ENCODE data around the gene RPS6KA1. TPM values are rescaled to one million over a fixed set of nuclear protein-coding genes. Genes with fewer than 3 reads are reported as not detected.

The RPS6KA1 gene
- total RNA-seq, 1 experiment from 2014 or later: 26.9 TPM

DNA sequence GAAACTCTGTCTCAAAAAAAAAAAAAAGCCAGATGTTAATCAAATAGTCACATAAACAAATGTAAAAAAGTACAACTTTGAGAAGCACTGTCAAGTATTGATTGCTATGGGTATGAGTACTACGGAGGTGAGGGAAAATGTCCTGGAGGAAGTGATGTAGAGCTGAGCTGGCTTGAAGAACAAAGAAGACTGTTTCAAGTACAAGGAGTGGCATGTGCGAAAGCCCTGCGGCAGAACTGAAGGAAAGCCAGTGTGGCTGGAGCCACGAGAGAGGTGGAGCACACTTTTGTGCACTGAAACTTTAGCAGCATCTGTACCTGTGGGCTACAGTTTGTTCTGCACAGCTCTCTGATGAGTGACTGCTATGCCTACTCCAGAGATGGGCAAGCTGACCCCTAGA lies 5.4 kb upstream of the RPS6KA1 start:
- Histone ChIP-seq H3K9me3 (no peaks in the 10 kb centered on the region), H3K36me3 (ENCODE audit: control insufficient read depth, insufficient read depth, low read length) (no peaks in the 10 kb centered on the region), H3K27me3 (replicated peaks; ENCODE audit: control insufficient read depth, insufficient read depth, low read length) (no peaks in the 10 kb centered on the region), H3K4me1 (no peaks in the 10 kb centered on the region), H3K4me3 (ENCODE audit: low read depth, low read length) (no peak overlapping the region)
- BruUV-seq (replicated peaks): no TSS peak
- H3K9me3 Mint-ChIP-seq (ENCODE audit: unreplicated experiment): no peaks in the 10 kb centered on the region
- ChIA-PET POLR2A (no interaction called here), CTCF (interaction anchor here (0.6 to 0.7 kb wide), 2 partner anchors 132 to 239 kb away, joined by 4 to 8 read pairs; no protein-coding TSS in a partner anchor)
- H3K4me1 Mint-ChIP-seq (ENCODE audit: low read depth, unreplicated experiment): no peaks in the 10 kb centered on the region
- H3K4me3 Mint-ChIP-seq (ENCODE audit: unreplicated experiment): no peak overlapping the region
- no peaks in the 10 kb centered on the region for H3K27me3 Mint-ChIP-seq (ENCODE audit: insufficient read depth, unreplicated experiment)
- no peak for DNase-seq
- H3K36me3 Mint-ChIP-seq (ENCODE audit: insufficient read depth, unreplicated experiment): no peaks in the 10 kb centered on the region
- TF ChIP-seq, protein P1, sequence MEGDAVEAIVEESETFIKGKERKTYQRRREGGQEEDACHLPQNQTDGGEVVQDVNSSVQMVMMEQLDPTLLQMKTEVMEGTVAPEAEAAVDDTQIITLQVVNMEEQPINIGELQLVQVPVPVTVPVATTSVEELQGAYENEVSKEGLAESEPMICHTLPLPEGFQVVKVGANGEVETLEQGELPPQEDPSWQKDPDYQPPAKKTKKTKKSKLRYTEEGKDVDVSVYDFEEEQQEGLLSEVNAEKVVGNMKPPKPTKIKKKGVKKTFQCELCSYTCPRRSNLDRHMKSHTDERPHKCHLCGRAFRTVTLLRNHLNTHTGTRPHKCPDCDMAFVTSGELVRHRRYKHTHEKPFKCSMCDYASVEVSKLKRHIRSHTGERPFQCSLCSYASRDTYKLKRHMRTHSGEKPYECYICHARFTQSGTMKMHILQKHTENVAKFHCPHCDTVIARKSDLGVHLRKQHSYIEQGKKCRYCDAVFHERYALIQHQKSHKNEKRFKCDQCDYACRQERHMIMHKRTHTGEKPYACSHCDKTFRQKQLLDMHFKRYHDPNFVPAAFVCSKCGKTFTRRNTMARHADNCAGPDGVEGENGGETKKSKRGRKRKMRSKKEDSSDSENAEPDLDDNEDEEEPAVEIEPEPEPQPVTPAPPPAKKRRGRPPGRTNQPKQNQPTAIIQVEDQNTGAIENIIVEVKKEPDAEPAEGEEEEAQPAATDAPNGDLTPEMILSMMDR (IDR thresholded peaks at IDR 0.05; ENCODE audit: insufficient read depth in 1 of 2, low read depth in 1 of 2, low read length in 1 of 2, severe bottlenecking in 1 of 2, unreplicated experiment in 1 of 2): no peak
- intact Hi-C loops (cut with micrococcal nuclease; ENCODE audit: unreplicated experiment): no loop called here
- no peak overlapping the region for H3K27ac Mint-ChIP-seq (ENCODE audit: unreplicated experiment)

DNA sequence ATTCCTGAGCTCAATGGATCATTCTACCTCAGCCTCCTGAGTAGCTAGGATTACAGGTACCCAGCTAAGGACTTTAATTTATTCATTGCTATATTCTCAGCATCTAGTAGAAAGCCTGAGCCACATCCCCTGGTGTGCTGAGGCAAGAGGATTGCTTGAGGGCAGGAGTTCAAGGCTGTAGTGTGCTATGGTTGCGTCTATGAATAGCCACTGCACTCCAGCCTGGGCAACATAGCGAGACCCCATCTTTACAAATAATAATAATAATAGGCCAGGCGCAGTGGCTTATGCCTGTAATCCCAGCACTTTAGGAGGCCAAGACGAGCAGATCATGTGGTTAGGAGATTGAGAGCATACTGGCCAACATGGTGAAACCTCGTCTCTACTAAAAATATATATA lies 3.3 kb upstream of the RPS6KA1 start:
- intact Hi-C loops (cut with micrococcal nuclease; ENCODE audit: unreplicated experiment): no loop called here
- H3K4me3 Mint-ChIP-seq (ENCODE audit: unreplicated experiment): no peak overlapping the region

DNA sequence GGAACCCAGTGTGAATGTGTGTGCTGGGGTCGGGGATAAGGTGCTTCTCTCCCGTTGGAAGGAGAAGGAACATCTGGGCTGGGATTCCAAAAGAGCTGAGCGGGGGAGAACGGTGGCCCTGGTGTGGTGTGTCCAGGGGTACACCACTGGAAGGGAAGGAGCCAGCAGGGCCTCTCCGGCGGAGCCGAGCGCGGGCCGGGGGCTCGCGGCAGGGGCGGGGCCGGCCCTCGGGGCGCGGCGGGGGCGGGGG lies 231 bp upstream of the RPS6KA1 start:
- no TSS peak for BruUV-seq (replicated peaks)
- Mint-ChIP-seq H3K4me3 (ENCODE audit: unreplicated experiment) (peak overlapping the region; percentile 90), H3K36me3 (ENCODE audit: insufficient read depth, unreplicated experiment) (no peaks in the 10 kb centered on the region), H3K27ac (ENCODE audit: unreplicated experiment) (peak overlapping the region; percentile 87), H3K27me3 (ENCODE audit: insufficient read depth, unreplicated experiment) (no peaks in the 10 kb centered on the region), H3K9me3 (ENCODE audit: unreplicated experiment) (no peaks in the 10 kb centered on the region), H3K4me1 (ENCODE audit: low read depth, unreplicated experiment) (no peaks in the 10 kb centered on the region)
- Histone ChIP-seq H3K36me3 (ENCODE audit: control insufficient read depth, insufficient read depth, low read length) (no peaks in the 10 kb centered on the region), H3K4me3 (ENCODE audit: low read depth, low read length) (peak overlapping the region; percentile 32), H3K9me3 (no peaks in the 10 kb centered on the region), H3K27me3 (replicated peaks; ENCODE audit: control insufficient read depth, insufficient read depth, low read length) (no peaks in the 10 kb centered on the region), H3K4me1 (peaks cover 18% of the 10 kb centered on the region)
- POLR2A ChIA-PET: interaction anchor here (0.6 to 1.0 kb wide), 2 partner anchors 48 to 163 kb away, joined by 3 to 6 read pairs; no protein-coding TSS in a partner anchor
- CTCF ChIA-PET: interaction anchor here (0.6 to 1.7 kb wide), 4 partner anchors 9 to 336 kb away, joined by 3 to 15 read pairs (median 6); no protein-coding TSS in a partner anchor
- intact Hi-C loops (cut with micrococcal nuclease; ENCODE audit: unreplicated experiment): no loop called here
- DNase-seq: no peak
- TF ChIP-seq, protein P1 (IDR thresholded peaks at IDR 0.05; ENCODE audit: insufficient read depth in 1 of 2, low read depth in 1 of 2, low read length in 1 of 2, severe bottlenecking in 1 of 2, unreplicated experiment in 1 of 2): no peak

More for the DNA sequence above, 3.3 kb upstream of the RPS6KA1 start:
- BruUV-seq (replicated peaks): no TSS peak
- Mint-ChIP-seq H3K27me3 (ENCODE audit: insufficient read depth, unreplicated experiment) (no peaks in the 10 kb centered on the region), H3K9me3 (ENCODE audit: unreplicated experiment) (no peaks in the 10 kb centered on the region), H3K36me3 (ENCODE audit: insufficient read depth, unreplicated experiment) (no peaks in the 10 kb centered on the region), H3K27ac (ENCODE audit: unreplicated experiment) (no peak overlapping the region), H3K4me1 (ENCODE audit: low read depth, unreplicated experiment) (no peaks in the 10 kb centered on the region)
- no peak for DNase-seq
- H3K9me3 ChIP-seq: no peaks in the 10 kb centered on the region
- H3K4me1 ChIP-seq: peaks cover 10% of the 10 kb centered on the region; the same call in 1 of the 2 replicates
- ChIA-PET CTCF (no interaction called here), POLR2A (no interaction called here)
- TF ChIP-seq, protein P1 (IDR thresholded peaks at IDR 0.05; ENCODE audit: insufficient read depth in 1 of 2, low read depth in 1 of 2, low read length in 1 of 2, severe bottlenecking in 1 of 2, unreplicated experiment in 1 of 2): no peak
- no peak overlapping the region for H3K4me3 ChIP-seq (ENCODE audit: low read depth, low read length)
- no peaks in the 10 kb centered on the region for H3K27me3 ChIP-seq (replicated peaks; ENCODE audit: control insufficient read depth, insufficient read depth, low read length)
- H3K36me3 ChIP-seq (ENCODE audit: control insufficient read depth, insufficient read depth, low read length): no peaks in the 10 kb centered on the region
